Measurements from ENCODE around the gene HTR1D. TPM values are rescaled to one million over a fixed set of nuclear protein-coding genes. Genes with fewer than 3 reads are reported as not detected.

The HTR1D gene
- total RNA-seq, 1 experiment from 2014 or later, result 3.5 TPM

- ChIA-PET POLR2A (no interaction called here), CTCF (interaction anchor here (4.0 kb wide), 1 partner anchor 9 kb away, joined by 28 read pairs; no protein-coding TSS in a partner anchor), RAD21 (ENCODE audit: low non-redundant PET in 1 of 2, low total read pairs in 2 of 2, uncharacterized antibody in 2 of 2, unreplicated experiment in 2 of 2) (no interaction called here)
- Histone ChIP-seq H3K27ac (ENCODE audit: low read depth, low read length) (no peak overlapping the region), H3K4me2 (ENCODE audit: low read length) (peak overlapping the region; percentile 22; the same call in 1 of the 2 replicates), H3K4me3 (replicated peaks in 1 of 2; ENCODE audit: low read depth in 1 of 2, low read length in 2 of 2) (no peak overlapping the region), H2AFZ (ENCODE audit: low read depth, low read length, poor library complexity, severe bottlenecking) (no peak overlapping the region), H4K20me1 (ENCODE audit: insufficient read depth) (no peaks in the 10 kb centered on the region), H3K4me1 (ENCODE audit: control insufficient read depth in 1 of 2, insufficient read depth in 2 of 2, low read length in 2 of 2) (peaks cover 26 to 60% of the 10 kb centered on the region in 2 experiments), H3K27me3 (ENCODE audit: insufficient read depth, low read length) (no peaks in the 10 kb centered on the region), H3K9me3 (ENCODE audit: control insufficient read depth in 1 of 2, insufficient read depth in 1 of 2, low read depth in 1 of 2, low read length in 2 of 2) (no peaks in the 10 kb centered on the region), H3K9me2 (ENCODE audit: insufficient read depth) (no peaks in the 10 kb centered on the region), H3K36me3 (ENCODE audit: control insufficient read depth in 1 of 2, insufficient read depth in 2 of 2, low read length in 2 of 2) (0 out of 4 replicates have a peak, but pooled peaks cover 0 to 7% of the 10 kb centered on the region in 2 experiments), H3K9ac (ENCODE audit: low read length) (peak overlapping the region; percentile 7; the same call in 1 of the 2 replicates), H3K79me2 (ENCODE audit: insufficient read depth, low read length) (no peaks in the 10 kb centered on the region)
- BruUV-seq (replicated peaks), result no TSS peak
- no peak for ATAC-seq
- no peak for DNase-seq (ENCODE audit: low read depth, low spot score)
- no peak for TF ChIP-seq YY1 (IDR thresholded peaks at IDR 0.05; ENCODE audit: extremely low read depth, insufficient replicate concordance, low read depth, low read length)
- no peak for TF ChIP-seq EZH2phosphoT487 (IDR thresholded peaks at IDR 0.05; ENCODE audit: borderline replicate concordance)
- no peak for TF ChIP-seq POLR2AphosphoS5 (IDR thresholded peaks at IDR 0.05; ENCODE audit: low read depth, low read length)
- TF ChIP-seq RAD21 (IDR thresholded peaks at IDR 0.05; ENCODE audit: low read depth), result no peak
- no peak for TF ChIP-seq MAX (IDR thresholded peaks at IDR 0.05)
- no peak for TF ChIP-seq TCF7L2 (IDR thresholded peaks at IDR 0.05; ENCODE audit: borderline replicate concordance, extremely low read depth, insufficient read depth, insufficient read length)
- TF ChIP-seq FOSL1 (IDR thresholded peaks at IDR 0.05; ENCODE audit: low read depth), result no peak
- no peak for TF ChIP-seq EZH2 (IDR thresholded peaks at IDR 0.05)
- no peak for TF ChIP-seq ATF3 (IDR thresholded peaks at IDR 0.05)
- no peak for TF ChIP-seq EGR1 (IDR thresholded peaks at IDR 0.05; ENCODE audit: low read depth)
- no peak for TF ChIP-seq SRF (IDR thresholded peaks at IDR 0.05; ENCODE audit: low read depth)
- TF ChIP-seq CTCF (IDR thresholded peaks at IDR 0.05 in 2 of 3, conservative IDR thresholded peaks at IDR 0.05 in 1 of 3; ENCODE audit: borderline replicate concordance in 1 of 3, insufficient read depth in 1 of 3, low read depth in 2 of 3, low read length in 2 of 3), result no peak
- no peak for TF ChIP-seq POLR2A (IDR thresholded peaks at IDR 0.05; ENCODE audit: borderline replicate concordance, extremely low read depth, insufficient read depth, insufficient read length)
- TF ChIP-seq JUND (IDR thresholded peaks at IDR 0.05), result no peak
- intact Hi-C loops (cut with micrococcal nuclease), result no loop called here
Measured at GRCh38 chr1:23194119-23194984, 22.9 kb downstream of the HTR1D start.
